IMR-90 (cell line): ENCODE measurements around the gene ZNHIT1. TPM values are rescaled to one million over a fixed set of nuclear protein-coding genes. Genes with fewer than 3 reads are reported as not detected.
"Not testable (repeated sequence)": the region's sequence is repeated elsewhere in the genome, so short reads cannot be mapped to it uniquely, and the experiment has no call there.

Source experiments
- ATAC-seq: fragments of 200-7000 bp; cut with Tn5 transposase; 2 replicates; pipeline ENCODE4 v1.9.1; 2020; ENCODE audit warnings: low read depth, mild to moderate bottlenecking, moderate library complexity
- BruUV-seq: library from RNA; stranded (reverse); fragments of 400-500 nt; replicated peaks from 2 replicates; lab custom pipeline; 2021; lab: Mats Ljungman, UMichigan
- CTCF ChIA-PET: fragments of 300-600 bp; formaldehyde crosslinking; extraction: SDS; loops from one replicate; lab custom pipeline; 2021; ENCODE audit warnings: antibody characterized with exemption; lab: Yijun Ruan, JAX
- POLR2A ChIA-PET: fragments of 300-600 bp; sonication (Branson Sonifier 250); formaldehyde crosslinking; loops from one replicate; lab custom pipeline; 2022; ENCODE audit warnings: antibody characterized with exemption; ENCODE audit not compliant: unreplicated experiment; lab: Charles Lee
- DNase-seq: peaks from one replicate; pipeline ENCODE4 v3.0.0; 2013
- H2AFZ ChIP-seq: replicated peaks from 2 replicates; pipeline ENCODE3; 2013; ENCODE audit warnings: low read length, mild to moderate bottlenecking; ENCODE audit not compliant: poor library complexity
- H2AK5ac ChIP-seq: 2 replicates; pipeline ENCODE4 v1.6.1; 2013; ENCODE audit warnings: low read depth, low read length, inconsistent platforms
- H2AK9ac ChIP-seq: replicated peaks from 2 replicates; pipeline ENCODE3; 2013; ENCODE audit warnings: mild to moderate bottlenecking, low read depth, low read length, moderate library complexity; ENCODE audit not compliant: poor library complexity
- H2BK120ac ChIP-seq: 2 replicates; pipeline ENCODE4 v1.6.1; 2013; ENCODE audit warnings: low read depth, low read length, inconsistent platforms
- H2BK15ac ChIP-seq: 3 replicates; pipeline ENCODE4 v1.6.1; 2013; ENCODE audit warnings: low read depth, low read length, inconsistent platforms
- H2BK20ac ChIP-seq: 2 replicates; pipeline ENCODE4 v1.6.1; 2013; ENCODE audit warnings: low read depth, mild to moderate bottlenecking, inconsistent platforms, low read length, moderate library complexity
- H2BK5ac ChIP-seq: 2 replicates; pipeline ENCODE4 v1.6.1; 2013; ENCODE audit warnings: mild to moderate bottlenecking, low read depth, low read length, inconsistent platforms; ENCODE audit not compliant: poor library complexity, severe bottlenecking
- H3K14ac ChIP-seq: replicated peaks from 2 replicates; pipeline ENCODE4 v1.6.1; 2013; ENCODE audit warnings: low read depth, low read length, inconsistent platforms
- H3K18ac ChIP-seq: 2 replicates; pipeline ENCODE4 v1.6.1; 2013; ENCODE audit warnings: low read depth, low read length, control low read depth
- H3K23ac ChIP-seq: 2 replicates; pipeline ENCODE4 v1.6.1; 2013; ENCODE audit warnings: low read depth, low read length, inconsistent platforms
- H3K27ac ChIP-seq: 2 replicates; pipeline ENCODE4 v1.5.1; 2013; ENCODE audit warnings: mild to moderate bottlenecking, control low read depth, low read length; ENCODE audit not compliant: insufficient read depth
- H3K27me3 ChIP-seq: 2 replicates; pipeline ENCODE4 v1.6.1; 2013; ENCODE audit warnings: low read length; ENCODE audit not compliant: control insufficient read depth, insufficient read depth
- H3K36me3 ChIP-seq: 2 replicates; pipeline ENCODE4 v1.6.1; 2013; ENCODE audit warnings: low read length, mixed read lengths; ENCODE audit not compliant: control insufficient read depth, insufficient read depth
- H3K4ac ChIP-seq: 2 replicates; pipeline ENCODE4 v1.6.1; 2013; ENCODE audit warnings: low read depth, low read length, inconsistent platforms
- H3K4me1 ChIP-seq: 2 replicates; pipeline ENCODE4 v1.6.1; 2013; ENCODE audit warnings: low read length, mixed read lengths; ENCODE audit not compliant: control insufficient read depth, insufficient read depth
- H3K4me2 ChIP-seq: 2 replicates; pipeline ENCODE4 v1.6.1; 2013; ENCODE audit warnings: low read depth, mild to moderate bottlenecking, control low read depth, low read length, moderate library complexity
- H3K4me3 ChIP-seq: 2 replicates; pipeline ENCODE4 v1.5.1; 2013; ENCODE audit warnings: low read depth, mild to moderate bottlenecking, control low read depth, low read length, moderate library complexity; ENCODE audit not compliant: insufficient read depth
- H3K56ac ChIP-seq: 2 replicates; pipeline ENCODE4 v1.6.1; 2013; ENCODE audit warnings: low read length, inconsistent platforms; ENCODE audit not compliant: insufficient read depth; ENCODE audit errors: extremely low read depth
- H3K79me1 ChIP-seq, 2 experiments: 2 replicates each; pipeline ENCODE4 v1.6.1; 2013; ENCODE audit warnings: low read length in 2 of 2, inconsistent platforms in 1 of 2, low read depth in 1 of 2
- H3K9ac ChIP-seq: 2 replicates; pipeline ENCODE4 v1.6.1; 2013; ENCODE audit warnings: low read depth, low read length, control low read depth
- H3K9me1 ChIP-seq: 2 replicates; pipeline ENCODE4 v1.6.1; 2013; ENCODE audit warnings: low read length, inconsistent platforms; ENCODE audit not compliant: insufficient read depth
- H3K9me3 ChIP-seq: 2 replicates; pipeline ENCODE4 v1.6.1; 2013; ENCODE audit warnings: low read length; ENCODE audit not compliant: control insufficient read depth, insufficient read depth
- H4K20me1 ChIP-seq: 2 replicates; pipeline ENCODE4 v1.6.1; 2013; ENCODE audit warnings: low read length, inconsistent platforms; ENCODE audit not compliant: insufficient read depth
- H4K5ac ChIP-seq: 2 replicates; pipeline ENCODE4 v1.6.1; 2013; ENCODE audit warnings: mild to moderate bottlenecking, low read depth, low read length, control low read depth
- H4K8ac ChIP-seq, 2 experiments: 2 replicates each; pipeline ENCODE4 v1.6.1; 2013; ENCODE audit warnings: low read depth in 2 of 2, low read length in 2 of 2, control low read depth in 1 of 2, inconsistent platforms in 1 of 2
- H4K91ac ChIP-seq: 2 replicates; pipeline ENCODE4 v1.6.1; 2013; ENCODE audit warnings: low read depth, low read length, inconsistent platforms; ENCODE audit not compliant: insufficient read depth
- WGBS, 2 experiments: methylation state at CpG; one replicate each; pipeline versions ENCODE4 v1.1.5 to v1.1.7; 2013; ENCODE audit warnings: missing lambda C conversion rate in 2 of 2; ENCODE audit not compliant: insufficient read length in 1 of 2; ENCODE audit errors: extremely low coverage in 2 of 2; 5-methylcytosine and 5-hydroxymethylcytosine counted together
- dilution Hi-C: fragments of 300-500 bp; cut with HindIII; formaldehyde crosslinking; loops from one replicate; pipeline ENCODE4 v1.14.3; 2018; ENCODE audit warnings: low sequenced_read_pairs; ENCODE audit not compliant: unreplicated experiment
- in situ Hi-C: fragments of 300-500 bp; cut with MboI; formaldehyde crosslinking; loops from 3 replicates; pipeline ENCODE4 v1.14.3; 2019; ENCODE audit warnings: low sequenced_read_pairs, inconsistent platforms, mixed read lengths
- intact Hi-C: fragments of 100-400 bp; cut with micrococcal nuclease; formaldehyde crosslinking; loops from 2 replicates; pipeline ENCODE4 v1.10.0; 2022
- polyA plus RNA-seq, 3 experiments: library from polyadenylated mRNA; depleted of rRNA; stranded (reverse); fragments of >200 nt; gene quantifications; 2 replicates each; pipeline ENCODE4 v1.2.3, GENCODE V29; 2012; ENCODE audit warnings: low replicate concordance in 1 of 3
- total RNA-seq: library from RNA; depleted of rRNA; stranded (reverse); fragments of >200 nt; gene quantifications from 2 replicates; pipeline ENCODE4 v1.2.3, GENCODE V29; 2012

Gene ZNHIT1
- total and polyA plus RNA-seq, 2 of the 4 experiments (the other 2 are of a cell fraction) = 31.7 to 47.1 TPM

- H3K4me3 ChIP-seq, H2AFZ ChIP-seq, H3K4me2 ChIP-seq, POLR2A ChIA-PET, H3K23ac ChIP-seq, H3K9me1 ChIP-seq, H3K4ac ChIP-seq, BruUV-seq, H3K56ac ChIP-seq, H3K27me3 ChIP-seq, H2BK5ac ChIP-seq, H3K9ac ChIP-seq, in situ Hi-C loops, H2AK9ac ChIP-seq, H3K4me1 ChIP-seq, H4K20me1 ChIP-seq, H4K91ac ChIP-seq, H2AK5ac ChIP-seq, H3K18ac ChIP-seq, H3K14ac ChIP-seq, dilution Hi-C loops, ATAC-seq, H3K27ac ChIP-seq, DNase-seq, H2BK20ac ChIP-seq, intact Hi-C loops, H3K36me3 ChIP-seq, H3K9me3 ChIP-seq, H2BK15ac ChIP-seq, H2BK120ac ChIP-seq: not testable (repeated sequence)
- peak overlapping the region; percentile 23; the same call in 1 of the 2 replicates for H4K5ac ChIP-seq
- peaks cover 8 to 20% of the 10 kb centered on the region in 2 experiments for H3K79me1 ChIP-seq
- CTCF ChIA-PET = interaction anchor here (0.6 to 1.4 kb wide), 2 partner anchors 9 to 59 kb away, joined by 3 to 4 read pairs; no protein-coding TSS in a partner anchor
- WGBS, 2 experiments = no CpG with 5 or more reads among the region's 5 CpGs
- H4K8ac ChIP-seq = peak overlapping the region; percentile 74 to 75; a peak in 2 of 4 replicates
Observed at GRCh38 chr7:101253199-101253598, 35.2 kb downstream of the ZNHIT1 start.
